A673 (cell line): ENCODE measurements around the gene ATRNL1. TPM values are rescaled to one million over a fixed set of nuclear protein-coding genes. Genes with fewer than 3 reads are reported as not detected.

Experiments
- BruUV-seq: library from RNA; stranded (reverse); fragments of 400-500 nt; replicated peaks from 2 replicates; lab custom pipeline; 2021; lab: Mats Ljungman, UMichigan
- CTCF ChIA-PET: fragments of 300-600 bp; sonication (Branson Sonifier 250); formaldehyde crosslinking; loops from one replicate; lab custom pipeline; 2022; ENCODE audit warnings: antibody characterized with exemption; lab: Charles Lee
- POLR2A ChIA-PET: fragments of 300-600 bp; sonication (Branson Sonifier 250); formaldehyde crosslinking; loops from one replicate; lab custom pipeline; 2022; ENCODE audit warnings: antibody characterized with exemption; ENCODE audit not compliant: low non-redundant PET; lab: Charles Lee
- DNase-seq: peaks from one replicate; pipeline ENCODE4 v3.0.0-alpha.2; 2015; ENCODE audit warnings: low spot score
- H3K27ac ChIP-seq: fragments of 200-600 bp; sonication (generic); 2 replicates; pipeline ENCODE4 v1.5.1; 2016; ENCODE audit warnings: mixed run types, low read depth, mild to moderate bottlenecking, mixed read lengths, antibody characterized with exemption, low read length; ENCODE audit not compliant: poor library complexity, severe bottlenecking
- H3K27me3 ChIP-seq: fragments of 200-600 bp; sonication (generic); replicated peaks from 2 replicates; pipeline ENCODE4 v1.6.1; 2017; ENCODE audit warnings: mixed run types, low read depth, mild to moderate bottlenecking, mixed read lengths, antibody characterized with exemption, low read length; ENCODE audit not compliant: insufficient read depth, poor library complexity
- H3K36me3 ChIP-seq: fragments of 200-600 bp; sonication (generic); 2 replicates; pipeline ENCODE4 v1.6.1; 2016; ENCODE audit warnings: mixed run types, mild to moderate bottlenecking, mixed read lengths, antibody characterized with exemption, low read length; ENCODE audit not compliant: insufficient read depth, poor library complexity, severe bottlenecking
- H3K4me1 ChIP-seq: fragments of 200-600 bp; sonication (generic); 2 replicates; pipeline ENCODE4 v1.6.1; 2017; ENCODE audit warnings: mixed run types, mild to moderate bottlenecking, mixed read lengths, antibody characterized with exemption, low read length; ENCODE audit not compliant: insufficient read depth, poor library complexity, severe bottlenecking
- H3K4me3 ChIP-seq: fragments of 200-600 bp; sonication (generic); 2 replicates; pipeline ENCODE4 v1.5.1; 2016; ENCODE audit warnings: low read depth, mixed run types, mild to moderate bottlenecking, mixed read lengths, low read length; ENCODE audit not compliant: poor library complexity, severe bottlenecking
- H3K9me3 ChIP-seq: fragments of 200-600 bp; sonication (generic); 2 replicates; pipeline ENCODE4 v1.6.1; 2016; ENCODE audit warnings: mixed run types, low read depth, mild to moderate bottlenecking, mixed read lengths, antibody characterized with exemption, low read length; ENCODE audit not compliant: poor library complexity, severe bottlenecking
- CTCF ChIP-seq: fragments of 300-800, 200-600 bp; sonication (generic); conservative IDR thresholded peaks from 2 replicates; pipeline ENCODE4 v1.5.1; 2017; ENCODE audit warnings: low read depth, mild to moderate bottlenecking, antibody characterized with exemption, low read length, moderate library complexity, mixed read lengths
- EZH2 ChIP-seq: fragments of 200-600 bp; sonication (generic); IDR thresholded peaks from 2 replicates; pipeline ENCODE4 v1.6.1; 2017; ENCODE audit warnings: borderline replicate concordance, low read depth, mild to moderate bottlenecking, mixed read lengths, antibody characterized with exemption, low read length; ENCODE audit not compliant: poor library complexity, severe bottlenecking
- intact Hi-C: fragments of 100-400 bp; cut with micrococcal nuclease; formaldehyde crosslinking; loops from one replicate; pipeline ENCODE4 v1.10.0; 2022; ENCODE audit not compliant: unreplicated experiment
- total RNA-seq: library from RNA; stranded (reverse); gene quantifications from 2 replicates; pipeline ENCODE4 v1.2.3, GENCODE V29; 2021

The ATRNL1 gene
- total RNA-seq, 1 experiment from 2014 or later = 3.0 TPM

GRCh38 chr10:115654961-115655360 lies 561.8 kb downstream of the ATRNL1 start:
- POLR2A ChIA-PET = no interaction called here
- CTCF ChIA-PET = no interaction called here
- intact Hi-C loops = no loop called here
- TF ChIP-seq EZH2 (no peak), CTCF (no peak)
- Histone ChIP-seq H3K9me3 (no peaks in the 10 kb centered on the region), H3K4me1 (no peaks in the 10 kb centered on the region), H3K36me3 (no peaks in the 10 kb centered on the region), H3K27ac (no peak overlapping the region), H3K4me3 (no peak overlapping the region), H3K27me3 (peaks cover 17% of the 10 kb centered on the region)
- no TSS peak for BruUV-seq
- DNase-seq = no peak

- TF ChIP-seq EZH2 (no peak), CTCF (no peak)
- intact Hi-C loops = no loop called here
- no peak for DNase-seq
- H3K4me1 ChIP-seq = no peaks in the 10 kb centered on the region
- no peak overlapping the region for H3K27ac ChIP-seq
- H3K36me3 ChIP-seq = no peaks in the 10 kb centered on the region
- H3K4me3 ChIP-seq = no peak overlapping the region
- H3K9me3 ChIP-seq = no peaks in the 10 kb centered on the region
- ChIA-PET POLR2A (no interaction called here), CTCF (no interaction called here)
- peaks cover 17% of the 10 kb centered on the region for H3K27me3 ChIP-seq
- no TSS peak for BruUV-seq
Observed at GRCh38 chr10:115657161-115657860, 564.1 kb downstream of the ATRNL1 start.

GRCh38 chr10:115659616-115660015 lies 566.5 kb downstream of the ATRNL1 start:
- H3K4me3 ChIP-seq = no peak overlapping the region
- no TSS peak for BruUV-seq
- DNase-seq = no peak
- ChIA-PET POLR2A (no interaction called here), CTCF (no interaction called here)
- no peaks in the 10 kb centered on the region for H3K9me3 ChIP-seq
- H3K27ac ChIP-seq = no peak overlapping the region
- TF ChIP-seq CTCF = no peak
- TF ChIP-seq EZH2 = no peak
- H3K4me1 ChIP-seq = no peaks in the 10 kb centered on the region
- H3K36me3 ChIP-seq = no peaks in the 10 kb centered on the region
- peaks cover 9% of the 10 kb centered on the region for H3K27me3 ChIP-seq
- intact Hi-C loops = no loop called here
